Smooth muscle cell of the brain vasculature (primary cell): ENCODE results near the gene CDC37L1.
"Not testable (repeated sequence)": the region's sequence is repeated elsewhere in the genome, so short reads cannot be mapped to it uniquely, and the experiment has no call there.

Experiments used
- DNase-seq: peaks from one replicate; pipeline ENCODE4 v3.0.0-alpha.2; 2012; ENCODE audit warnings: low read depth, low spot score

CDC37L1 gene

GRCh38 chr9:4750023-4750673, 70.8 kb downstream of the CDC37L1 start:
- DNase-seq = no peak

DNA sequence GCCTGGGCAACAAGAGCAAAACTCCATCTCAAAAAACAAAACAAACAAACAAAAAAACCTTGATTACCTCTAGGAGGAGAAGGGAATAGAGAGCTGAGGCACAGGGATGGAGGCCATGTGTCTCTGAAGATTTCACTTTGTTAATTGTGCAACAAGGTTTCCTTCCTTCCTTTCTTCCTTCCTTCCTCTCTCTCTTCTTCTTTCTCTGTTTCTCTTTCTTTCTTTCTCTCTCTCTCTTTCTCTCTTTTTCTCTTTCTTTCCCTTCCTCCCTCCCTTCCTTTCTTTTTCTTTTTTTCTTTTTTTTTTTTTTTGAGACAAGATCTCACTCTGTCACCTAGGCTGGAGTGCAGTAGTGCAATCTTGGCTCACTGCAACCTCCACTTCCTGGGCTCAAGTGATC, 75.2 kb downstream of the CDC37L1 start:
- not testable (repeated sequence) for DNase-seq

- DNase-seq = no peak
Measured at GRCh38 chr9:4755026-4755609, 75.7 kb downstream of the CDC37L1 start.

- no peak for DNase-seq
Measured at GRCh38 chr9:4756420-4756819, 77.1 kb downstream of the CDC37L1 start.
